Loucy (cell line): ENCODE results near the gene S100A3.
"Not testable (repeated sequence)": the region's sequence is repeated elsewhere in the genome, so short reads cannot be mapped to it uniquely, and the experiment has no call there.

Source experiments
- EZH2phosphoT487 ChIP-seq: fragments of 200-600 bp; IDR thresholded peaks from 2 replicates; pipeline ENCODE4 v1.6.1; 2018; ENCODE audit warnings: antibody characterized with exemption, mild to moderate bottlenecking, moderate library complexity, borderline replicate concordance
- TF ChIP-seq, protein P1 (sequence below): fragments of 200-600 bp; sonication (generic); conservative IDR thresholded peaks from 2 replicates; pipeline ENCODE4 v1.5.1; 2014; ENCODE audit warnings: mild to moderate bottlenecking, antibody characterized with exemption, low read length

DNA sequence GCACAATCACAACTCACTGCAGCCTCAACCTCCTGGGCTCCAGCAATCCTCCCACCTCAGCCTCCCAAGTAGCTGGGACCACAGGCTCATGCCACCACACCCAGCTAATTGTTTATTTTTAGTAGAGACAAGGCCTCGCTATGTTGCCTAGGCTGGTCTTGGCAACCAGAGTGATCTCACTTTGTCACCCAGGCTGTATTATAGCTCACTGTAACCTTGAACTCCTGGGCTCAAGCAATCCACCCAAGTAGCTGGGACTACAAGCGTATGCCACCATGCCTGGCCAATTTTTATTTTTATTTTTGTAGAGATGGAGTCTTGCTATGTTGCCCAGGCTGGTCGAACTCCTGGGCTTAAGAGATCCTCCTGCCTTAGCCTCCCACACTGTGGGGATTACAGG, 13.0 kb upstream of the S100A3 start:
- TF ChIP-seq, protein P1, sequence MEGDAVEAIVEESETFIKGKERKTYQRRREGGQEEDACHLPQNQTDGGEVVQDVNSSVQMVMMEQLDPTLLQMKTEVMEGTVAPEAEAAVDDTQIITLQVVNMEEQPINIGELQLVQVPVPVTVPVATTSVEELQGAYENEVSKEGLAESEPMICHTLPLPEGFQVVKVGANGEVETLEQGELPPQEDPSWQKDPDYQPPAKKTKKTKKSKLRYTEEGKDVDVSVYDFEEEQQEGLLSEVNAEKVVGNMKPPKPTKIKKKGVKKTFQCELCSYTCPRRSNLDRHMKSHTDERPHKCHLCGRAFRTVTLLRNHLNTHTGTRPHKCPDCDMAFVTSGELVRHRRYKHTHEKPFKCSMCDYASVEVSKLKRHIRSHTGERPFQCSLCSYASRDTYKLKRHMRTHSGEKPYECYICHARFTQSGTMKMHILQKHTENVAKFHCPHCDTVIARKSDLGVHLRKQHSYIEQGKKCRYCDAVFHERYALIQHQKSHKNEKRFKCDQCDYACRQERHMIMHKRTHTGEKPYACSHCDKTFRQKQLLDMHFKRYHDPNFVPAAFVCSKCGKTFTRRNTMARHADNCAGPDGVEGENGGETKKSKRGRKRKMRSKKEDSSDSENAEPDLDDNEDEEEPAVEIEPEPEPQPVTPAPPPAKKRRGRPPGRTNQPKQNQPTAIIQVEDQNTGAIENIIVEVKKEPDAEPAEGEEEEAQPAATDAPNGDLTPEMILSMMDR = not testable (repeated sequence)
- not testable (repeated sequence) for TF ChIP-seq EZH2phosphoT487
